NCI-H748 (cell line): ENCODE data around the gene RLN2.
"Not testable (repeated sequence)": the region's sequence is repeated elsewhere in the genome, so short reads cannot be mapped to it uniquely, and the experiment has no call there.

ENCODE experiments used
- DNase-seq: peaks from one replicate; lab custom pipeline; 2025; ENCODE audit not compliant: unreplicated experiment; lab: John Stamatoyannopoulos, UW

The RLN2 gene, protein sequence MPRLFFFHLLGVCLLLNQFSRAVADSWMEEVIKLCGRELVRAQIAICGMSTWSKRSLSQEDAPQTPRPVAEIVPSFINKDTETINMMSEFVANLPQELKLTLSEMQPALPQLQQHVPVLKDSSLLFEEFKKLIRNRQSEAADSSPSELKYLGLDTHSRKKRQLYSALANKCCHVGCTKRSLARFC

DNA sequence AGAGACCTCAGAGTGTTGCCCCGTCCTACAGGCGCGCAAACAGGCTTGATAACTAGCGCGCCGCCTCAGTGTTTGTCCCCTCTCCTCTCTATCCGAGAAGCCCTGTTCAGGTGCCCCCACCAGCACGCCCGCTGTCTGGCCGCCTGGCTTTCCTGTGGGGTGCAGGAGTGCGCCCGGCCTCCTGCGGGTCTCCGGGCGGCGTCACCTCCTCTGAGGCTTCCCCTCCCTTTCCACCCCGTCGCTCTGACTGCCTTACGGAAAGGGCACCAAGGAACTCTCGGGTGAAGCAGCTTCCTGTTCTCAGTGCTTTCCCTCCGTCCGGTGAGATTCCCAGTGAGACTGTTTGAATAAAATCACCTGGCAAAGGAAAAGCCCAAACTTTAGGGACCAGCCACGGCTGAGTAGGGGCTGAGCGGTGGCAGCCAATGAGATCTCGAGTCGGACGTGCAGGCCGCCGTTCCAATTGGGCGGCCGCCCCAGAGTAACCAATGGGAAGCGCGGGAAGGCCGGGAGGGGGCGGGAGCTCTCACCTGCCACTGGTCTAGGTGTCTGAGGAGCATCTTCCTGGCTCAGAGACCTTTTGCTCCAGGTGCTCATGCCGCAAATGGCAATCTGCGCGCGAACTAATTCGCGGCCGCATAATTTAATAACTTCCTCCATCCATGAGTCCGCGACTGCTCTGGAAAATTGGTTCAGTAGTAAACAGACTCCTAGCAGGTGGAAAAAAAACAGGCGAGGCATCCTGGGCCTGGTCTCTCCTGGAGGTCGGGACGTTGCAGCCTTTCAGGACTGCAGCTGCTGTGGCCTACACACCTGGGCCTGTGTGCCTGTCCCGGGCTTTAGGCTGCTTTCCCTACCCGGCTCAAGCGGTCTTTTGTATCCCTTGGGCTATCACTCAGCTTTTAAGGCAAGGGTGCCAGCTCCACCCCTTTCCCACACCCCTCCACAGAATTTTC, at the start of gene RLN2:
Gene RLN2 (minus strand): TSS at position 877 of the 956 bp plus-strand sequence. CDS start 136 bp downstream, at position 741.
- DNase-seq, result peak; percentile 17

DNA sequence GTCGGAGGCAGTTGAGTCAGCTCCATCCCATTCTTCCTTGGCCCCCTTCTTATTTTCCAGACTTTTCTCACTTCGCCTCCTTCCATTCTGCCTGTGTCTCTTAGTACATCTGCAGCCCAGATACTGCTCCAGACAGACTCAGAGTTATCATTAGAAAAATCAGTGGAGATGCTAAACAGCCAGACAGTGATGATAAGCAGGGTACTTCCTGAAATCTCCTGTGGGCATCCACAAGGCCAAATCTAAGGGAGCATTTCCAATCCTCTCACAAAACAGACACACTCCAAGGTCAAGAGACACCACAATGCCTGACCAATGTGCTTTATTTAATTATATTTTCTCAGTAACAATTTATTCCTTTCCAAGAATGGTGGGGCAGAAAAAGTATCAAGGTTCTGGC, 49.7 kb upstream of the RLN2 start:
- DNase-seq, result no peak

DNA sequence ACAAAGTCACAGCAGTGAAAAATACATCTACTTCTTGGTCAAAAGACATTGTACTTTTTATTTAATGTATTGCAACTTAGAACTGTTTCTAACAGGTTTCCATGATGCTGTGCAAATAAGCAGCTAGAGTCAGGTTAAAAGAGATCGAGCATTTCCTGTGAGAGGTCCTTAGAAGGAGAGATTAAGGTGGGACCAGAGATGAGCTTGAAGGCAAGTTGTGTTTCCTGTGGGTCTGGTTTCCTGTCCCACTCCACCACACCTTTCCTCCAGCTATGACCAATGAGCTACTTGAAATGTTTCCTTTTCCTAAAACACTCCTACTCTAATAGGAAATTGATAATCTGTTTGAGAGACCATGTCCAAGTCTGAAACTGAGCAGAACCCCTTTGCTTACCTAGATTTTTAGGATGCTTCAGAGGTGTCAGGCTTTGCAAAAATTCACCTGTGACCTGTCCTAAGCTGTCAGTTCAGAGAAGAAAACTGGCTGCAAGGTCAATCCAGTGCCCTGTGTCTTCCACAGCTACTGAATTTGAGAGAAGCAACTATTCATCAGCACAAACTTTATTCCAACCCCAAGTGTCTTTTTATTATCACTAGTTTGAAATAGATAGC, 48.2 kb upstream of the RLN2 start:
- no peak for DNase-seq

DNA sequence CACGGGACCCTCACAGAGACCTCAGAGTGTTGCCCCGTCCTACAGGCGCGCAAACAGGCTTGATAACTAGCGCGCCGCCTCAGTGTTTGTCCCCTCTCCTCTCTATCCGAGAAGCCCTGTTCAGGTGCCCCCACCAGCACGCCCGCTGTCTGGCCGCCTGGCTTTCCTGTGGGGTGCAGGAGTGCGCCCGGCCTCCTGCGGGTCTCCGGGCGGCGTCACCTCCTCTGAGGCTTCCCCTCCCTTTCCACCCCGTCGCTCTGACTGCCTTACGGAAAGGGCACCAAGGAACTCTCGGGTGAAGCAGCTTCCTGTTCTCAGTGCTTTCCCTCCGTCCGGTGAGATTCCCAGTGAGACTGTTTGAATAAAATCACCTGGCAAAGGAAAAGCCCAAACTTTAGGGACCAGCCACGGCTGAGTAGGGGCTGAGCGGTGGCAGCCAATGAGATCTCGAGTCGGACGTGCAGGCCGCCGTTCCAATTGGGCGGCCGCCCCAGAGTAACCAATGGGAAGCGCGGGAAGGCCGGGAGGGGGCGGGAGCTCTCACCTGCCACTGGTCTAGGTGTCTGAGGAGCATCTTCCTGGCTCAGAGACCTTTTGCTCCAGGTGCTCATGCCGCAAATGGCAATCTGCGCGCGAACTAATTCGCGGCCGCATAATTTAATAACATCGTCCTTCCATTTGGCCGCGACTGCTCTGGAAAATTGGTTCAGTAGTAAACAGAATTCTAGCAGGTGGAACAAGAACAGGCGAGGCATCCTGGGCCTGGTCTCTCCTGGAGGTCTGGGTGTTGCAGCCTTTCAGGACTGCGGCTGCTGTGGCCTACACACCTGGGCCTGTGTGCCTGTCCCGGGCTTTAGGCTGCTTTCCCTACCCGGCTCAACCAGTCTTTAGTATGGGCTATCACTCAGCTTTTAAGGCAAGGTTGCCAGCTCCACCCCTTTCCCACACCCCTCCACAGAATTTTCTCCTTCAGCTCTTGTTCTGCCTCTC, 34.8 kb upstream of the RLN2 start, which contains the start of gene RLN1:
Gene RLN1 (minus strand): TSS at position 885 of the 990 bp plus-strand sequence. CDS start 130 bp downstream, at position 755.
- DNase-seq, result peak; percentile 31

DNA sequence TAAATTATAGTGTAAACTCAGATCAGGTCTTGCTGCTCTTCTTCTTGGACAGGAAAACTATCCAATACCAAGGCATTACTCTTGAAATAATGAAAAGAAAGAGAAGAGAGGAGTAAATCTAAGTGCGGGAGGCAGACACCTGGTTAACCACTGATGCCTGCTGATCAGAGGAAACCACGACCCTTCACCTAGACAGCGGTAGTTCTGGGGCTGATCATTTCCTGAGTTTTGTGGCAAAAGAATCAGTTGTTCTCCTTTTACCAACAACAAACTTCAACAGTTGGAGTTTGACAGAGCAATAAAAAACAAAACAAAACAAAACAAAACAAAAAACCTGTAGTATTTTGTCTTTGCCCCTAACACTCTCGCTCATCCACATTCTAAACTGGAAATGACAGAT, 32.2 kb upstream of the RLN2 start:
- DNase-seq, result no peak

DNA sequence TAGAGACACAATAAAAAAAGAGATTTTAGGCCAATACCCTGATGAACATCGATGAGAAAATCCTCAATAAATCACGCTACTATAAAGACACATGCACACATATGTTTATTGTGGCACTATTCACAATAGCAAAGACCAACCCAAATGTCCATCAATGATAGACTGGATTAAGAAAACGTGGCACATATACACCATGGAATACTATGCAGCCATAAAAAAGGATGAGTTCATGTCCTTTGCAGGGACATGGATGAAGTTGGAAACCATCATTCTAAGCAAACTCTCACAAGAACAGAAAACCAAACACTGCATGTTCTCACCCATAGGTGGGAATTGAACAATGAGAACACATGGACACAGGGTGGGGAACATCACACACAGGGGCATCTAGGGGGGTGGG, 26.8 kb upstream of the RLN2 start:
- not testable (repeated sequence) for DNase-seq

DNA sequence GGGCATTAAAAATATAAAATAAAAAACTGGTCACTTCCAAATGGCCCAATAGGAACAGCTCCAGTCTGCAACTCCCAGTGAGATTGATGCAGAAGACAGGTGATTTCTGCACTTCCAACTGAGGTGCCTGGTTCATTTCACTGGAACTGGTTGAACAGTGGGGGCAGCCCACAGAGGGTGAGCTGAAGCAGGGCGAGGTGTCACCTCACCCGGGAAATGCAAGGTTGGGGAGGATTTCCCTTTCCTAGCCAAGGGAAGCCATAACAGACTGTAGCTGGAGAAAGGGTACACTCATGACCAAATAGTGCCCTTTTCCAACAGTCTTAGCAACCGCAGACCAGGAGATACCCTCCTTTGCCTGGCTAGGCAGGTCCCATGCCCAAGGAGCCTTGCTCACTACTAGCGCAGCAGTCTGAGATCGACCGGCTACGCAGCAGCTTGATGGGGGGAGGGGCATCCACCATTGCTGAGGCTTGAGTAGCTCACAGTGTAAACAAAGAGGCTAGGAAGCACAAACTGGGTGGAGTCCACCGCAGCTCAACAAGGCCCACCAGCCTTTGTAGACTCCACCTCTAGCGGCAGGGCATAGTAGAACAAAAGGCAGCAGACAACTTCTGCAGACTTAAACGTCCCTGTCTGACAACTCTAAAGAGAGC, 22.5 kb upstream of the RLN2 start:
- peak; percentile 80 for DNase-seq

DNA sequence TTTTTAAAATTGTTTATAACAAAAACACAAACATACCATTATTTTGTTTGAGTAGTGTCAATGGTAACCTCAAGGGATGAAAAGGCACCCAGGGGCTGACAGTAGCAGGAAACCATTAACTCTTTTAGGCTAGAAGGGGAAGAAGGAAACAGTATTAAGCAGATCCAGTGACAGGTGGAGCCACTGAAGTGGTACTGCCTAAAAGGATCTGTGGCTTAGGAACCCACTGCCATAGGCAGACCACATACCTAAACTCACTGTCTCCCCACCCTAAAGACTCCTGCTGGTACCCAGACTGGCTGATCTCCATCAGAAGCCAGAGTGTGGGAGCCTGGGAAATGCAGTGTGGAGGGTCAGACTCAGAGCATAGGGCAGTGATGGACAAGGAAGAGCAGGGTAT, 21.7 kb upstream of the RLN2 start:
- DNase-seq, result no peak

DNA sequence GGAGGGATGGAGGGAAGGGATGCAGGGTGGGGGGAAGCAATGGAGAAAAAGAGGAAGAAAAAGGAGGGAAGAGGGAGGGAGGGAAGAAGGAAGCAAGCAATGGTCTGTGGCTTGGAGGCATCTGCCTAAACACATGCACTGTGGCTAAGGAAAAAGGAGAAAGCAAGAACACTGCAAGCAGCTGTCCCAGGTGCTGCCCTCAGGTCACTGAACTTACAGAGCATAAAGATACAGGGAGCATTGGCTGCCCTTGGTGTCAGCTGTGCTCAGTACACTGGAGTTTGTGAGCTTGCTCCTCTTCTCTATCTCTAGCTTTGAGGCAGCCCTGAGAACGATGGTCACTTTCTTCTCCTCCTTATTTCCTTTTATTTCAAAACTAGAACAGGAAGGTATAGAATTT, 17.1 kb upstream of the RLN2 start:
- not testable (repeated sequence) for DNase-seq

DNA sequence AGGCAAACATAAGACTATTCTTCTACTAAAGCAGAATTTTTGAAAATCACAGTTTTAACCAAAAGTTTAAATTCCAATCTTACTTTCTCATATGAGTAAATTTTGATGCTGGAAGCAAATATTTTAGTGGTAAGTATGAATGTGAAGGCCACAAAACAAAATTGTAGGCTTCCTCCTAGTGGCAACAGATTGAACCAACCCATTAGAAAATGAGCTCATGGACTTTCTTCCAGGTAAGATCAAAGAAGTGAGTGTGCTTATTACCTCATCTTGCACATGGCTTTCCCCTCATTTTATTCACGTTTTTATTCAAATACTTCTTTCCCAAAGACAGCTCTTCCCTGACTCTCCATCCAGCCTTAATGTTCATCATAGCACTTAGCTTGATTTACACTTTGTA, 16.5 kb upstream of the RLN2 start:
- no peak for DNase-seq

DNA sequence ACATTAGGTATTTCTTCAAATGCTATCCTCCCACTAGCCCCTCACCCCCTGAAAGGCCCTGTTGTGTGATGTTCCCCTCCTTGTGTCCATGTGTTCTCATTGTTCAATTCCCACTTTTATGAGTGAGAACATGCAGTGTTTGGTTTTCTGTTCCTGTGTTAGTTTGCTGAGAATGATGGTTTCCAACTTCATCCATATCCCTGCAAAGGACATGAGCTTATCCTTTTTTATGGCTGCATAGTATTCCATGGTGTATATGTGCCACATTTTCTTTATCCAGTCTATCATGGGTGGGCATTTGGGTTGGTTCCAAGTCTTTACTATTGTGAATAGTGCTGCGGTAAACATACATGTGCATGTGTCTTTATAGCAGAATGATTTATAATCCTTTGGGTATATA, 11.9 kb upstream of the RLN2 start:
- DNase-seq, result not testable (repeated sequence)

DNA sequence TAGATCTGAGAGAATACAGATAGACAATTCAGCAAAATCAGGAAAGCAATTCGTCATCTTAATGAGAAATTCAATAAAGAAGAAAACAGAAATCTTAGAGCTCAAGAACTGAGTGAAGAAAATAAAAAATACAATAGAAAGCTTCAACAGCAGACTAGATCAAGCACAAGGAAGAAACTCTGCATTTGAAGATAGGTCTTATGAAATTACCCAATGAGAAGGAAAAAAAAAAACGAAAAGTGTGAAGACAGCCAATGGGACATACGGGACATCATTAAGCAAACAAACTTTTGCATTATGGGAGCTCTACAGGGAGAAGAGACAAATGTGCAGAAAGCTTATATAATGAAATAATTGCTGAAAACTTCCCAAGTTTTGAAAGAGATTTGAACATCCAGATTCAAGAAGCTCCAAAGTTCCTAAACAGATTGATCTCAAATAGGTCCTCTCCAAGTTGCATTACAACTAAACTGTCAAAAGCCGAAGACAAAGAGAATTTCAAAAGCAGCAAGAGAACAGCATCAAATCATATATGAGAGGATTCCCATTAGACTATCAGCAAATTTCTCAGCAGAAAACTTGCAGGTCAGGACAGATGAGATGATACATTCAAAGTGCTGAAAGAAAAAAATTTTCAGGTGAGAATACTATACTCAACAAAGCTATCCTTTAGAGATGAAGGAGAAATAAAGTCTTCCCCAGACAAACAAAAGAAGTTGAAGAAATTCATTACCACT, 10.8 kb upstream of the RLN2 start:
- DNase-seq, result no peak

DNA sequence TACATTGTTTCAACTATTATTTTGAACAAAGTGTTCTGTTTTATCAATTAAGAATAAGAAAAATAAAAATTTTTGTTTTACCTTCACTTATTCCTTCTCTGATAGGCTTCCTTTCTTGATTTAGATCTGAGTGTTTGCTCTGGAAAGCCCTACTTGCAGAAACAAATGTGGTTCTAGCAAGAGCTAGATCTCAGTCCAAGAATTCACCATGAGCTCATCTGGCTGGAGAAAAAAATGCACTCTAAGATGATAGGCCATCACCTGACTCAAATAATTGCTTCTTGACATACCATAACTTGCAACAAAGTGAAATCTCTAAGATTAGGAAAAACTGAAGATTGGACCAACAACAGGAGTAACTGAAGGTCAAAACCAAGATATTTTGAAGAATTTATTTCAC, 6.3 kb upstream of the RLN2 start:
- DNase-seq, result no peak

DNA sequence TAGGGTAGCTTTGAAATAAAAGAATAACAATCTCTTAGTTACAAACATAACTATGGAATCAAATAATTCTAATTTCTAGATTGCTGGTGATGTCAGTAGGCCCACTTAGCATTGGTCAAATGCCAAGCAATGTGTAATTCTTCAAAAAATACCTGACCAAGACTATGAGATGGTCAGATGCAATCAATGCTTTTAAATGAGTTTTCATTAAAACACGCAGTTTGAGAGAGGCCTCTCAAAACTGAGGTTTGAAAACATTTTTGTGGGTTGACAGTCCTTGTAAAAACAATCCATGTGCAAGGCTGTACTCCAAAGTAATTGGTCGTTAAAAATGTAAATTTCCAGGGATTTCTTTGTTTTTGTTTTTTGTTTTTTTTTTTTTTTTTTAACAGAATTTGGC, 1.2 kb upstream of the RLN2 start:
- no peak for DNase-seq

DNA sequence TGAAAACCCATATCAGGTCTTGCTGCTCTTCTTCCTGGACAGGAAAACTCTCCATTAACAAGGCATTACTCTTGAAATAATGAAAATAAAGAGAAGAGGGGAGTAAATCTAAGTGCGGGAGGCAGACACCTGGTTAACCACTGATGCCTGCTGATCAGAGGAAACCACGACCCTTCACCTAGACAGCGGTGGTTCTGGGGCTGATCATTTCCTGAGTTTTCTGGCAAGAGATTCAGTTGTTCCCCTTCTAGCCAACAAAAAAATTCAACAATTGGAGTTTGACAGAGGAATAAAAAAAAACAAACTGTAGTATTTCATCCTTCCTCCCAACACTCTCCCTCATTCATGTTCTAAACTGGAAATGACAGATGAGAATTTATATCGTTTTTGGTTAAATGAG, 3.0 kb downstream of the RLN2 start:
- no peak for DNase-seq

DNA sequence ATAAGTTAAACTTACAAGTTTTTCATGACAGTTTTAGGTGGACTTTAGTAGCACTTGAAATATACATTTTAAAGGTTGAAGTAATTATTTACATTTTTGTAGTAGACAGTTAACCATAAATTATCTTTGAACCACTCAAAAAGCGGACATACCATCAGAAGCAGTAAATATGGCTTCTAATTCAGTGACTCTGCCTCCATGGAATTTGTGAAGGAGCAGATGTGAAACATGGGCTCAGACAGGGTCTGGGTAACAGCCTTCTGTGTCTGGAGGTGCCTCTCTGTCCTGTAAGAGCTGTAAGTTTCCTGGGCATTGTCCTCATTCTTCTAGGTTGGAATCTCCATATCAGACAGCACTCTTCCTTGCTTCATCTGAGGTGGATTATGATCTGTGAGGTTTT, 12.4 kb downstream of the RLN2 start:
- DNase-seq, result no peak

DNA sequence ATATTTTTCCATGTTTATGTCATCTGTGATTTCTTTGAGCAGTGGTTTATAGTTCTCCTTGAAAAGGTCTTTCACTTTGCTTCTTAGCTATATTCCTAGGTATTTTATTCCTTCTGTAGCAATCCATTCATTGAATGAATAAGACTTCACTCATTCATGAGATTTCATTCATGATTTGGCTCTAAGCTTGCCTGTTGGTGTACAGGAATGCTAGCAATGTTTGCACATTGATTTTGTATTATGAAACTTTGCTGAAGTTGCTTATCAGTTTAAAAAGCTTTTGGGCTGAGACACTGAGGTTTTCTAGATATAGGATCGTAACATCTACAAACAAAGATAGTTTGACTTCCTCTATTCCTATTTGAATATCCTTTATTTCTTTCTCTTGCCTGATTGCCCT, 15.9 kb downstream of the RLN2 start:
- no peak for DNase-seq

DNA sequence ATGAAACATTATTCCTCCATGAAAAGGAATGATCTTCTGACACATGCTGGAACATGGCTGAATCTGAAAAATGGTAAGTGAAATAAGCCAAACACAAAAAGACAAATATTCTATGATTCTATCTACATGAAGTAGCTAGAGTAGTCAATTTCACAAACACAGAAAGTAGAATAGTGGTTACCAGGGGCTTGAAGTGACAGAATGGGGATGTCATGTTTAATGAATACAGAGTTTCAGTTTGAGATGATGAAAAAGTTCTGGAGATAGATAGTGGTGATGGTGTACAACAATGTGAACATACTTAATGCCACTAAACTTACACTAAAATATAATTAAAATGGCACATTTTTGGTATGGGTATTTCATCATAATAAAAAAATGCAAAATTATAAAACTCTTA, 18.3 kb downstream of the RLN2 start:
- no peak for DNase-seq

DNA sequence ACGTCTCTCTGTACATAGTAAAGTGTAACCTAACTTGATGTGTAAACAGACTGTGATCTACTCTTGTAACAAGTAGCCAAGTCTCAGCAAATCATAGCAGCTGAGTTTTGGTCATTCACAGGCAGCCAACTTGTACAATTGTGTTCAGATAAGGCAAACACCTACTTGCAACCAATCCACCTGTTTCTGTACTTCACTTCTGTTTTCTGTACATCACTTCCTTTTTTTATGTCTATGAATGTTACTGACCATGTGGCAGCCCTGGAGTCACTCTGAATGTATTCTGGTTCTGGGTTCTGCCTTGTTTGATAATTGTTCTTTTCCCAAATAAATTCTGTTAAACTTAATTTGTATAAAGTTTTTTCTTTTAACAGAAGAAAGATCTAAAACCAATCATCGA, 26.0 kb downstream of the RLN2 start:
- no peak for DNase-seq

DNA sequence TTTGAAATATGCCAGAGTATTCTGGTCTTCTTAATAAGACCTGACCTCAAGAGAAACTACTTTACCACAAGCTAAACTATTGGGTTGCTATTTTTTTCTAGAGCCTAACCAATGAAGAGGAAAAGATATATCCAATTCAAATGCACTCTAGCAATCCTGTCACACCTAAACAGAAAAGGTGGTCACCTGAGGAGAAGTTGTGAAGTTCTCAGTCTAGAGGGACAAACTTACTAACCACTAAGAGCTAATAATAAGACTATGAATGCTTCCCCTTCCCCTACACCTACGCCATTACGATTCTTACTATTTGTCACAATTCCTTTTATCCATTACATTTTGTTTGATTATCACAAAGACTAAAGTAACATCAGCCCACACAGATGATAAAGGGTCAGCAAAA, 29.7 kb downstream of the RLN2 start:
- no peak for DNase-seq
